HG02852 (cell line): Measurements from ENCODE around the gene SLC39A3.
"Not testable (repeated sequence)": the region's sequence is repeated elsewhere in the genome, so short reads cannot be mapped to it uniquely, and the experiment has no call there.

Source experiments
- ATAC-seq: cut with Tn5 transposase; IDR thresholded peaks from one replicate; pipeline ENCODE4 v1.9.1; 2021; ENCODE audit warnings: mild to moderate bottlenecking, moderate library complexity; ENCODE audit not compliant: unreplicated experiment

The SLC39A3 gene

GRCh38 chr19:2723747-2724146 is 16.1 kb downstream of the SLC39A3 start:
- no peak for ATAC-seq

DNA sequence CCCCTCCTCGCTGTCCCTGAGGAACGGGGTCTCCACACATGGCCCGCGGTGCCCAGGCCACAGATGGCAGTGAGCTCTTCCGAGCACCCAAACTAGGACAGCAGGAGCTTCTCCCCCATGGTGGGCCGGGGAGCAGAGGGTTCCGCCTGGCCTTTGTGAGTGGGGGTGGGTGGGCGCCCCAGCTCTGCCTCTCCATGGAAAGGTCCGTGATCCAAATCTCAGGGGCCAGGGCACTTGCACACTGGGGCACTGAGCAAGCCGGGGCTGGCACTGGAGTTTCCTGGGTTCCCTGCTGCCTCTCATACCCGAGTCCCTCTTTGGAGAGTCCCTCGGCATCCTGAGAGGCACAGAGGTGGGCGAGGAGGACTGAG is 16.5 kb downstream of the SLC39A3 start:
- ATAC-seq, result no peak

DNA sequence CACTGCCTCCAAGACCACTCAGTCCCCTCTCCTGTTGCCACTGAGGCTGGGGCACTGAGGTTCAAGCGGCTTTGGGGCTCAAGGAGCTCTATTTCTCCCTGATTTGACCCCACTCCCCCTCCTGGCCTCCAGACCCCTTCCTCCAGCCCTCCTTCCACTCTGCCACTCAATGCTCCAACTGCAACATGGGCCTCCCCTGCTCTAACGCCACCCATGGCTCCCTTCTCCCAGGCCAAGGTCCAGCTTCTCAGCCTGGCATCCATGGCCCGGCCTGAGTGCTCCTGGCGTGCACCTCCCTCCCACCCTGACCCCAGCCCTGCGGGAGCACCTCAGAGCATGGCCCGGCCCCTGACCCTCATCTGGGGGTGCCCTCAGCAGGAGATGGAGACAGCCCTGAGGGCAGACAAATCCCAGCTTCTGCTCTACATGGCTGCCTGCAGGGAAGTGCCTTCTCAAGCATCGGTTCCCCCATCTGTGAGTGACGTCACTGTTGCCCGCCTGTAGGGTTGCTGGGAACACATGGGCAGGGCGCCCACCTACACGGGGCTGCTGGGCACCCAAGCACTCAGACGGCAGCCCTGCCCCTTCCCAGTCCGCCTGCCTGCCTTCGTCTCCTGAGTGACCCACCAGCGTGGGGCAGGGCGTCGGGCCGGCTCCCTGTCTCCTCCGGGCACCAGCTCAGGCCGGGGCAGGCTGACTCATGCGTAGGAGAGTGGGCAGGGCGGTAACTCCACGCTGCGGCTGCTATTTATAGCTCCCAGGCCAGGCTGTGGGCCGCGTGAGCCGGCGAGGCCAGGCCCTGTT is 17.1 kb downstream of the SLC39A3 start:
- ATAC-seq, result no peak

DNA sequence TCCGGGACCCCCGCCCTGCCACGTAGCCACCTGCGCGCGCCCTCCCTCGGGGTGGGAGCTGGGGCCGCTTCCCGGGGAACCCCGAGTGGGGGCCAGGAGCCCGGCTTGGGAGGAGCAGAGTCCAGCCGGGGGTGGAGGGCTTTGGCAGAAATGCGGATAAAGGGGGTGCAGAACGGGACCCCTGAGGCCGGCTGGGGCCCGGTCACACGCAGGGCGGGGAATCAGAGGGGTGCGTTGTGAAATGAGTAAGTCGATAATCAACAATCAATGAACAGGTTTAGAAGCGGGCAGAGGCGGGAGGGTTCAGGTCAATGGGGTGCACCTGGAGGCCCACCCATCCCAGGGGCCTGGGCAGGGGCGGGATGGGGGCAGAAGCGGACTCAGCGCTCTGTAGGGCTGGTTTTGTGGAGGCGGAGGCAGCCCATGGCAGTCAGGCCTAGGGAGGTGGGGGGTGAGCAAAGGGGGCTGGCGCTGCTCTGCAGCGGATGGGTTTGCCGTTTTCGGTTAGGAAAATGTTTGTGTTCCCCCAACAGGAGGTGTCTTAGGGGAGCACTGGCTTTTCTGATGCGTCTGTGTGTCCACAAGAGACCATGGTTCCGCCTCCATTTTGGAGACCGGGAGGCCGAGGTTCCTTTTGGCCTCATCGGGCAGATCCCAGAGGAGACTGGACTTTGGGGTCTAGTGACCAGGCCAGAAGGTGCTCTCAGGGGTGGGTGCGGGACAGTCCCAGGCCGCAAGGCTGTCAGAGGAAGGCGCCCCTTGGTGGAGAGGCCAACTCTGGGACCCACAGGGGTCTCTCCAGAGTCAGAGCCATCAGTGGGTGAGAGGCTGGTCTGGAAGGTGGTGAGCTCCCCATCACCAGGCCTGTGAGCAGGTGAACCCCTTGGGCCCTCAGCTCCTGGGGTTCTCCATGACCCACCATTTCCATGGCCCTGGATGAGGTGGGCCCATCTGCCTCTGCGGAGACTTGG is 18.0 kb downstream of the SLC39A3 start:
- ATAC-seq, result no peak

DNA sequence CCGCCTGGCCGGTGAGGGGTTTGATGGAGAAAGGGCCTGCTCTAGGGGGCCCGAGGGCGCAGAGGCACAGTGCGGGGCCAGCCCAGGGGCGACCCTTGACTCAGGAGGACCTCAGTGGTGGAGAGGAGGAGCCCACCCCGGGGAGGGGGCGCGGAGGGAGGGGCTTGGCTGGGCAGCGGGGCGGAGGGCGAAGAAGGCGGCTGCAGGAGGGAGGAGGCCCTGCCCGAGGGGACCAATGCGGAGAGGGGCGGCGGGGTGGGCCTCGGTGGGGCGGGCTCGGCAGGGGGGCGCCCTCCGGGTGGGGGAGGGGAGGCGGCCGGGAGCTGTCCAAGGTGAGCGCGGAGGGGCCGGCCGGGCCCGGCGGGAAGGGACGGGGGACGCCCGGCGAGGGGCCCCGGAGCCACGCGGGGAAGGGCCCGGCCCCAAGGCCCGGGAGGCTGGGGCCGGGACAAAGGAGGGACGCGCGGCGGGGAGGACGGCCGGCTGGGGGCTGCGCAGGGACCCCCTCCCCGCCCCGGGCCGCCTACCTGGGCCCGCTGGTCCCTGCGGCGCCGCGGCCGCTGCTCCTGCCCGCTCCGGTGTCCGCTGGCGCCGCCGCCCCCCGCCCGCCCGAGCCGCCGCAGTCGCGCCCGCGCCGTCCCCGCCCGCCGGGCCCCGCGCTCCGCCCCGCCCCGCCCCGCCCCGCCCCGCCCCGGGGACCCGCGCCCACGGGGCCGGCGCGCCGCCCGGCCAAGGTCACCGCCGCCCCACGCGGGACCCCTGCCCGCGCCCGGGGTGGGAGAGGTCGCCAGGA is 18.8 kb downstream of the SLC39A3 start, which contains the start of gene DIRAS1:
Gene DIRAS1, minus strand, starts transcription at position 596 of the 793 bp plus-strand sequence. CDS start 3,566 bp downstream, outside the sequence.
- no peak for ATAC-seq

GRCh38 chr19:2719920-2720776 is 19.7 kb downstream of the SLC39A3 start:
- no peak for ATAC-seq

DNA sequence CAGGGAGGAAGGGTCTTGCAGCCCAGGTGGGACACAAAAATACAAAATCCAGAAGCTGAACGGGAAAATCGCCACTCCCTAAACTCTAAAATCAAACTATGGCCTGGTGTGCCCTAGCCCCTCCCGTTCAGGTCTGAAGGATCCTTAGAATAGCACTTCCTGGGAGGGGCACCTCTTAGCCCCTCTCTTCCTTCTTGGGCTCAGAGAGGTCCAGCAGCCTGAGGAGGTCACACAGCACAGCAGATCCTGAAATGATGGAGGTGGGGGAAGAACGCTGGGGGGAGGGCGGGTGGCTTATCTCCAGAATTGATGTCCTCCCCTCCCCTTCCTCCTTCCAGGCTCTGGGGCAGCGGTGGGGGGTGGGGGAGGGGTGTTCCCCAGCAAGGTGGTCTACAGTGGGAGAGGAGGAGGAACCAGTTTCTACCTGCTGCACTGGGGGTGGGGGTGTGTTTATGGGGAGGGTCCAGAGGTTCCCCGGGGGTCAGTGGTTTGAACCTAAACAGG is 20.5 kb downstream of the SLC39A3 start:
- no peak for ATAC-seq

DNA sequence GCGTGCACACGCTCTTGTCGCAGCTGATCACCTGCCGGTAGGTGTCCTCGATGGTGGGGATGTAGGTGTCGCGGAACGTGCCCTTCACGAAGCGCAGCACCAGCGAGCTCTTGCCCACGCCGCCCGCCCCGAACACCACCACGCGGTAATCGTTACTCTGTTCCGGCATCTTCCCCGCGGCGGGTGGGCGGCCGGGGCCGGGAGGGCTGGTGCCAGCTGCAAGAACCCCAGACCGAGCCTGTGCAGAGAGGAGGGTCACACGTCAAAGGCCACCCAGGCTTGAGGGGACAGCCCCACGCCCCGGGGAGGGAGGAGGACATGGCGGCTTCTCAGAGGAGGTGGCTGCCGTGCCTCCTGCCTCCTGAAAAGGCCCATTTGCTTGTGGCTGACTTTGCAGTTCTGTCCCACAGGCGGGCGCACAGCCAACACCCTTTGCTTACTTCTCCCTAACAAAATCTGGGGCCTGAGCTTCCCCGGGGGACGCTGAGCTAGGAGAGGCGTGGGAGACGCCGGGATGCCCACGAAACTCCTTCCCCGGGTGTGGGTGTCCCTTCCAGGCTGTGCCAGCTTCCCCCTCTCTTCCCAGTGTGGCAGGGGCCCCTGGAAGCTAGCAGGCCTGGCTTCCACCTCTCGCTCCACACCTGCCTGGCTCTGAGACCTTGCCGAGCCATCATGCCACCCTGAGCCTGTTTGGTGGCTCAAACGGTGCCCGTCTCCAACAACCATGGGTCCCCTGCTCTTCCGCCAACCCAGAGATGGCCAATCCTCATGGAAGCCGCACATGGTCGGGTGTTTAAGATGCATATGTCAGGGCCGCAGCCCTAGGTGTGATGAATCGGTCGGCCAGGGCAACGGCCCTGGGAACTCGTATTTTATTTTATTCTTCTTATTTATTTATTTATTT is 21.9 kb downstream of the SLC39A3 start:
- no peak for ATAC-seq

GRCh38 chr19:2716722-2717637 is 22.8 kb downstream of the SLC39A3 start:
- no peak for ATAC-seq

GRCh38 chr19:2716275-2716650 is 23.6 kb downstream of the SLC39A3 start:
- ATAC-seq, result no peak

- no peak for ATAC-seq
Observed at GRCh38 chr19:2715470-2716274, 24.1 kb downstream of the SLC39A3 start.

GRCh38 chr19:2714531-2715269 is 25.1 kb downstream of the SLC39A3 start:
- no peak for ATAC-seq

GRCh38 chr19:2714102-2714501 is 25.7 kb downstream of the SLC39A3 start:
- ATAC-seq, result not testable (repeated sequence)

GRCh38 chr19:2713170-2713569 is 26.6 kb downstream of the SLC39A3 start:
- ATAC-seq, result not testable (repeated sequence)

DNA sequence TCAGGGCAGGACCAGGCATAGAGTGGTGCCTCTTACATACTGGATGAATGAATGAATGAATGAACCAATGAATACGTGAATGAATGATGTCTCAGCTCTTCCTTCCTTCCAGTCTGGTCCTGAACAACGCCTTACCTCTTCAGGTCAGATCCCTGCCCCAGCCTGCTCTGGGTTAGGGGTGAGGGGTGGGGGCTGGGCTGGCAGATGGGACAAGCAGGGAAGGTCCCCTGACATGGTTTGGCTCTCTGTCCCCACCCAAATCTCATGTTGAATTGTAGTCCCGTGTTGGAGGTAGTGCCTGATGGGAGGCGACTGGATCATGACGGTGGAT is 28.0 kb downstream of the SLC39A3 start:
- ATAC-seq, result no peak

DNA sequence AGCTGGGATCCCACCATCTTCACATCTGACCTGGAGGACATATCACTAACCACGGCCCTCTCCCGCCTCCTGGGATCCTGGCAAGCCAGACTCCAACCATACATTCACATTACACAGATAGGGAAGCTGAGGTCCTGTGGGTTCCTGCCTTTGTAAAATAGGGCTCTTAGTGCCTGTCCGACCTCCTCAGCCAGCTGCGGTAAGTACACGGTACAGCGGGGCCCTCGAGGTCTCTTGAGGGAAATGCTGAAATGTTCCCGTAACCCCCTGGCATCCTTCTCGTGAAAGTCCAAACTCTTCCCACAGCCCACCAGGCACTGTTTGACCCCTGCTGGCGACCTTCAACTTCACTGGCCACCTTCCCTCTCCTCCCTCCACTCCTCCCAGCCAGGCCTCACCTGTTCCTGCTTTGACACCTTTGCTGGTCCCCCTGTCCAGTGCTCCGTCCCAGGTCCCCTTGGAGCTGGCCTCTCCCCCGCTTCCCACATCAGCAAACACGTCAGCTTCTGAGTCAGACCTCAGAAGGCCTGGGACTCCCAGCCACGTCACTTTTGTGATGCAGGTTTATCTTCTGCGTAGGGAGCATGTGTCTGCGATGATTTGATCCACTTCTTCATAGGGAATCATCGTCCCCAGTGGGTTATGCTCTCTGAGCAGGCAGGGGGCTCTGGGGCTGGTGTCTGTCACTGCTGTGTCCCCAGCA is 28.5 kb downstream of the SLC39A3 start:
- ATAC-seq, result no peak
